Mesenchymal stem cell (in vitro differentiated cells and primary cell): ENCODE results near the gene POTEB. TPM values are rescaled to one million over a fixed set of nuclear protein-coding genes. Genes with fewer than 3 reads are reported as not detected.
"Not testable (repeated sequence)": the region's sequence is repeated elsewhere in the genome, so short reads cannot be mapped to it uniquely, and the experiment has no call there.

Experiments used
- DNase-seq: peaks from one replicate; pipeline ENCODE4 v3.0.0-alpha.2; 2013
- H2AFZ ChIP-seq: one replicate; pipeline ENCODE4 v1.6.1; 2013; ENCODE audit warnings: low read depth, mild to moderate bottlenecking, control low read depth, inconsistent platforms, low read length, moderate library complexity
- H2AK5ac ChIP-seq: 2 replicates; pipeline ENCODE4 v1.6.1; 2013; ENCODE audit warnings: low read length, moderate library complexity, mild to moderate bottlenecking, inconsistent platforms; ENCODE audit not compliant: severe bottlenecking
- H2BK120ac ChIP-seq: one replicate; pipeline ENCODE4 v1.6.1; 2013; ENCODE audit warnings: low read depth, mild to moderate bottlenecking, inconsistent platforms, low read length, moderate library complexity
- H2BK12ac ChIP-seq, 2 experiments: one replicate each; pipeline ENCODE4 v1.6.1; 2013; ENCODE audit warnings: inconsistent platforms in 2 of 2, low read length in 2 of 2, mild to moderate bottlenecking in 2 of 2, moderate library complexity in 2 of 2, control low read depth in 1 of 2
- H2BK15ac ChIP-seq: one replicate; pipeline ENCODE4 v1.6.1; 2013; ENCODE audit warnings: mild to moderate bottlenecking, low read depth, inconsistent platforms; ENCODE audit not compliant: poor library complexity, severe bottlenecking
- H2BK5ac ChIP-seq: 2 replicates; pipeline ENCODE4 v1.6.1; 2013; ENCODE audit warnings: low read depth, mild to moderate bottlenecking, low read length, control low read depth, inconsistent platforms; ENCODE audit not compliant: poor library complexity, severe bottlenecking
- H3K14ac ChIP-seq, 2 experiments: one replicate each; pipeline ENCODE4 v1.6.1; 2013; ENCODE audit warnings: inconsistent platforms in 2 of 2, low read length in 2 of 2, control low read depth in 1 of 2, mild to moderate bottlenecking in 1 of 2, moderate library complexity in 1 of 2
- H3K18ac ChIP-seq, 2 experiments: one replicate each; pipeline ENCODE4 v1.6.1; 2013; ENCODE audit warnings: inconsistent platforms in 2 of 2, low read length in 2 of 2, control low read depth in 1 of 2, low read depth in 1 of 2, mild to moderate bottlenecking in 1 of 2
- H3K23ac ChIP-seq, 2 experiments: one replicate each; pipeline ENCODE4 v1.6.1; 2013; ENCODE audit warnings: inconsistent platforms in 2 of 2, low read length in 2 of 2, mild to moderate bottlenecking in 2 of 2, moderate library complexity in 2 of 2, control low read depth in 1 of 2
- H3K27ac ChIP-seq: 2 replicates; pipeline ENCODE4 v1.5.1; 2013; ENCODE audit warnings: mild to moderate bottlenecking, moderate library complexity, low read length, control low read depth, inconsistent platforms; ENCODE audit not compliant: poor library complexity, severe bottlenecking
- H3K27me3 ChIP-seq, 2 experiments: 2 replicates each; pipeline versions ENCODE4 v1.6.1 to v1.7.0; 2013; ENCODE audit warnings: low read length in 2 of 2, mild to moderate bottlenecking in 2 of 2, moderate library complexity in 2 of 2, control low read depth in 1 of 2, inconsistent platforms in 1 of 2; ENCODE audit not compliant: control insufficient read depth in 1 of 2, insufficient read depth in 1 of 2
- H3K36me3 ChIP-seq, 2 experiments: 2 replicates each; pipeline versions ENCODE4 v1.6.1 to v1.7.0; 2013; ENCODE audit warnings: low read length in 2 of 2, control low read depth in 1 of 2, inconsistent platforms in 1 of 2, low read depth in 1 of 2, mild to moderate bottlenecking in 1 of 2; ENCODE audit not compliant: insufficient read depth in 2 of 2, control insufficient read depth in 1 of 2
- H3K4ac ChIP-seq, 2 experiments: one replicate each; pipeline ENCODE4 v1.6.1; 2013; ENCODE audit warnings: inconsistent platforms in 2 of 2, low read length in 2 of 2, mild to moderate bottlenecking in 2 of 2, moderate library complexity in 2 of 2, control low read depth in 1 of 2, low read depth in 1 of 2
- H3K4me1 ChIP-seq: 2 replicates; pipeline ENCODE4 v1.6.1; 2013; ENCODE audit warnings: low read depth, low read length, control low read depth; ENCODE audit not compliant: control insufficient read depth, insufficient read depth
- H3K4me2 ChIP-seq: 2 replicates; pipeline ENCODE4 v1.6.1; 2013; ENCODE audit warnings: low read length, mild to moderate bottlenecking, inconsistent platforms; ENCODE audit not compliant: poor library complexity, severe bottlenecking
- H3K4me3 ChIP-seq, 2 experiments: 2 replicates each; pipeline versions ENCODE4 v1.5.1 to v1.7.0; 2013; ENCODE audit warnings: low read length in 2 of 2, mild to moderate bottlenecking in 2 of 2, control low read depth in 1 of 2, low read depth in 1 of 2; ENCODE audit not compliant: insufficient read depth in 1 of 2
- H3K79me1 ChIP-seq: replicated peaks from 2 replicates; pipeline ENCODE4 v1.6.1; 2013; ENCODE audit warnings: mild to moderate bottlenecking, control low read depth, low read length, inconsistent platforms; ENCODE audit not compliant: poor library complexity, severe bottlenecking
- H3K9ac ChIP-seq: 2 replicates; pipeline ENCODE4 v1.7.0; 2013; ENCODE audit warnings: mild to moderate bottlenecking, low read length, moderate library complexity
- H3K9me3 ChIP-seq: 2 replicates; pipeline ENCODE4 v1.7.0; 2013; ENCODE audit warnings: mild to moderate bottlenecking, low read length; ENCODE audit not compliant: control insufficient read depth
- H4K8ac ChIP-seq: one replicate; pipeline ENCODE4 v1.6.1; 2013; ENCODE audit warnings: inconsistent platforms, mild to moderate bottlenecking, low read length, moderate library complexity
- H4K91ac ChIP-seq: one replicate; pipeline ENCODE4 v1.6.1; 2013; ENCODE audit warnings: mild to moderate bottlenecking, low read length, inconsistent platforms
- WGBS: methylation state at CpG from one replicate; pipeline ENCODE4 v1.1.7; 2013; ENCODE audit warnings: mixed read lengths; 5-methylcytosine and 5-hydroxymethylcytosine counted together
- polyA plus RNA-seq, 2 experiments: library from polyadenylated mRNA; stranded (reverse); fragments of 200-250 nt; gene quantifications; one replicate each; pipeline ENCODE4 v1.2.3, GENCODE V29; 2013

Gene POTEB
- not detected for polyA plus RNA-seq (2013, experiment 1 of 2)
- polyA plus RNA-seq (2013, experiment 2 of 2): not detected

- not testable (repeated sequence) for H2BK5ac ChIP-seq, H2BK15ac ChIP-seq, H4K91ac ChIP-seq, H3K9ac ChIP-seq, H3K18ac ChIP-seq, H3K14ac ChIP-seq, H3K4me3 ChIP-seq, H3K4me1 ChIP-seq, H3K79me1 ChIP-seq, H3K9me3 ChIP-seq, H2BK12ac ChIP-seq, H4K8ac ChIP-seq, H2AK5ac ChIP-seq, H2BK120ac ChIP-seq, H3K36me3 ChIP-seq, DNase-seq, H3K23ac ChIP-seq, H2AFZ ChIP-seq, H3K27ac ChIP-seq, H3K27me3 ChIP-seq, H3K4ac ChIP-seq, H3K4me2 ChIP-seq
- no CpG with 5 or more reads among the region's 36 CpGs for WGBS
Observed at GRCh38 chr15:21877635-21878034, at the start of gene POTEB. Gene POTEB, minus strand, starts transcription at chr15:21877735. Its CDS starts 489 bp downstream, at chr15:21877246.

GRCh38 chr15:21890955-21891354 lies 13.4 kb upstream of the POTEB start:
- H2BK120ac ChIP-seq, H4K91ac ChIP-seq, H2BK12ac ChIP-seq, H3K4me2 ChIP-seq, H3K9ac ChIP-seq, H3K4me1 ChIP-seq, H3K4ac ChIP-seq, H3K4me3 ChIP-seq, H2AK5ac ChIP-seq, H3K9me3 ChIP-seq, H3K18ac ChIP-seq, H2BK15ac ChIP-seq, H3K36me3 ChIP-seq, DNase-seq, H2BK5ac ChIP-seq, H2AFZ ChIP-seq, H3K14ac ChIP-seq, H3K27ac ChIP-seq, H3K27me3 ChIP-seq, H4K8ac ChIP-seq, H3K23ac ChIP-seq, H3K79me1 ChIP-seq: not testable (repeated sequence)
- no CpG with 5 or more reads among the region's 6 CpGs for WGBS

- H2BK15ac ChIP-seq, H3K4me1 ChIP-seq, H2AFZ ChIP-seq, H3K18ac ChIP-seq, H3K23ac ChIP-seq, H2BK12ac ChIP-seq, H3K4me3 ChIP-seq, H3K9ac ChIP-seq, H3K27ac ChIP-seq, H3K27me3 ChIP-seq, H3K79me1 ChIP-seq, H4K8ac ChIP-seq, H2AK5ac ChIP-seq, H2BK120ac ChIP-seq, H3K36me3 ChIP-seq, H3K4me2 ChIP-seq, H3K9me3 ChIP-seq, H3K4ac ChIP-seq, H4K91ac ChIP-seq, DNase-seq, H2BK5ac ChIP-seq, H3K14ac ChIP-seq: not testable (repeated sequence)
- no CpG with 5 or more reads among the region's 47 CpGs for WGBS
Observed at GRCh38 chr15:21889542-21889941, 12.0 kb upstream of the POTEB start.

- H3K14ac ChIP-seq, H3K27me3 ChIP-seq, H3K4me3 ChIP-seq, H2AK5ac ChIP-seq, DNase-seq, H4K91ac ChIP-seq, H2BK12ac ChIP-seq, H2AFZ ChIP-seq, H3K4me1 ChIP-seq, H2BK15ac ChIP-seq, H3K27ac ChIP-seq, H4K8ac ChIP-seq, H3K4me2 ChIP-seq, H2BK120ac ChIP-seq, H2BK5ac ChIP-seq, H3K9ac ChIP-seq, H3K18ac ChIP-seq, H3K36me3 ChIP-seq, H3K9me3 ChIP-seq, H3K4ac ChIP-seq, H3K79me1 ChIP-seq, H3K23ac ChIP-seq: not testable (repeated sequence)
- no CpG with 5 or more reads among the region's 1 CpG for WGBS
Observed at GRCh38 chr15:21838831-21839230, 38.7 kb downstream of the POTEB start.
